ENCODE data around the gene NFKB1. TPM values are rescaled to one million over a fixed set of nuclear protein-coding genes. Genes with fewer than 3 reads are reported as not detected.

NFKB1 gene
- total RNA-seq, 1 donor from 2014 or later = 24.6 TPM

- DNase-seq (ENCODE audit: low read depth, low spot score) = no peak
- no peak overlapping the region for H3K27ac Mint-ChIP-seq (ENCODE audit: unreplicated experiment)
- H3K4me3 Mint-ChIP-seq = no peak overlapping the region
- H3K36me3 Mint-ChIP-seq (ENCODE audit: low read depth) = peaks cover 7% of the 10 kb centered on the region
- H3K4me1 Mint-ChIP-seq = no peaks in the 10 kb centered on the region
- H3K27me3 Mint-ChIP-seq (ENCODE audit: low read depth) = no peaks in the 10 kb centered on the region
- H3K9me3 Mint-ChIP-seq = no peaks in the 10 kb centered on the region
- no peak for TF ChIP-seq CTCF (conservative IDR thresholded peaks at IDR 0.05)
Observed at GRCh38 chr4:102631616-102632015, 130.5 kb downstream of the NFKB1 start.

GRCh38 chr4:102632241-102633065, 131.3 kb downstream of the NFKB1 start:
- no peaks in the 10 kb centered on the region for H3K9me3 Mint-ChIP-seq
- H3K27ac Mint-ChIP-seq (ENCODE audit: unreplicated experiment) = no peak overlapping the region

GRCh38 chr4:102633100-102633499, 131.9 kb downstream of the NFKB1 start:
- DNase-seq (ENCODE audit: low read depth, low spot score) = no peak
- Mint-ChIP-seq H3K4me3 (no peak overlapping the region), H3K27ac (ENCODE audit: unreplicated experiment) (no peak overlapping the region), H3K27me3 (ENCODE audit: low read depth) (no peaks in the 10 kb centered on the region), H3K9me3 (no peaks in the 10 kb centered on the region), H3K4me1 (no peaks in the 10 kb centered on the region), H3K36me3 (ENCODE audit: low read depth) (peaks cover 10% of the 10 kb centered on the region)
- TF ChIP-seq CTCF (conservative IDR thresholded peaks at IDR 0.05) = no peak

More at GRCh38 chr4:102632241-102633065, 131.3 kb downstream of the NFKB1 start:
- no peak for DNase-seq (ENCODE audit: low read depth, low spot score)
- Mint-ChIP-seq H3K4me1 (no peaks in the 10 kb centered on the region), H3K27me3 (ENCODE audit: low read depth) (no peaks in the 10 kb centered on the region), H3K4me3 (no peak overlapping the region), H3K36me3 (ENCODE audit: low read depth) (peaks cover 7% of the 10 kb centered on the region)
- TF ChIP-seq CTCF (conservative IDR thresholded peaks at IDR 0.05) = no peak

GRCh38 chr4:102637391-102637790, 136.2 kb downstream of the NFKB1 start:
- no peaks in the 10 kb centered on the region for H3K27me3 Mint-ChIP-seq (ENCODE audit: low read depth)
- peak overlapping the region; percentile 90 for H3K27ac Mint-ChIP-seq (ENCODE audit: unreplicated experiment)
- peaks cover 20% of the 10 kb centered on the region for H3K4me1 Mint-ChIP-seq
- H3K36me3 Mint-ChIP-seq (ENCODE audit: low read depth) = peaks cover 19% of the 10 kb centered on the region
- no peak for TF ChIP-seq CTCF (conservative IDR thresholded peaks at IDR 0.05)
- H3K4me3 Mint-ChIP-seq = no peak overlapping the region
- H3K9me3 Mint-ChIP-seq = no peaks in the 10 kb centered on the region
- DNase-seq (ENCODE audit: low read depth, low spot score) = no peak

- peaks cover 19% of the 10 kb centered on the region for H3K36me3 Mint-ChIP-seq (ENCODE audit: low read depth)
- H3K27ac Mint-ChIP-seq (ENCODE audit: unreplicated experiment) = no peak overlapping the region
- no peaks in the 10 kb centered on the region for H3K27me3 Mint-ChIP-seq (ENCODE audit: low read depth)
- H3K4me1 Mint-ChIP-seq = peaks cover 20% of the 10 kb centered on the region
- no peak for DNase-seq (ENCODE audit: low read depth, low spot score)
- H3K4me3 Mint-ChIP-seq = no peak overlapping the region
- TF ChIP-seq CTCF (conservative IDR thresholded peaks at IDR 0.05) = no peak
- no peaks in the 10 kb centered on the region for H3K9me3 Mint-ChIP-seq
Observed at GRCh38 chr4:102638621-102639020, 137.5 kb downstream of the NFKB1 start.
